GM21526 (cell line): ENCODE results near the gene PLD6.
"Not testable (repeated sequence)": the region's sequence is repeated elsewhere in the genome, so short reads cannot be mapped to it uniquely, and the experiment has no call there.

Experiments used
- ATAC-seq: cut with Tn5 transposase; IDR thresholded peaks from one replicate; pipeline ENCODE4 v1.9.1; 2021; ENCODE audit warnings: moderate library complexity; ENCODE audit not compliant: unreplicated experiment, low FRiP score

PLD6 gene

DNA sequence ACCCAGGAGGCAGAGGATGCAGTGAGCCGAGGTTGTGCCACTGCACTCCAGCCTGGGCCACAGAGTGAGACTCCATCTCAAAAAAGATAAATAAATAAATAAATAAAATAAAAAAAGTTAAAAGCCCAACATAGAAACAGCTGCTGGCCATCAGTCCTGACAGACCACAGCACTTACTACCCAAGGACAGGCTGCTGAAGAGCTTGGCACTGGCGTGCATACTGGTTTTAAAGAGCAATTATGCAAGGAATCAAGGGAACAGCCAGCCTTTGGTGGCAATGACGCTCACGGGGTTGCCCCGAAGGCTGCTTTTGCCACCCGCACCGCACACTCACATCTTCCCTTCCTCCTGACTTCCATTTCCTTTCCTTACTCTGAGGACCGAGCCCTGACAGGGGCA lies 4.2 kb downstream of the PLD6 start:
- no peak for ATAC-seq

DNA sequence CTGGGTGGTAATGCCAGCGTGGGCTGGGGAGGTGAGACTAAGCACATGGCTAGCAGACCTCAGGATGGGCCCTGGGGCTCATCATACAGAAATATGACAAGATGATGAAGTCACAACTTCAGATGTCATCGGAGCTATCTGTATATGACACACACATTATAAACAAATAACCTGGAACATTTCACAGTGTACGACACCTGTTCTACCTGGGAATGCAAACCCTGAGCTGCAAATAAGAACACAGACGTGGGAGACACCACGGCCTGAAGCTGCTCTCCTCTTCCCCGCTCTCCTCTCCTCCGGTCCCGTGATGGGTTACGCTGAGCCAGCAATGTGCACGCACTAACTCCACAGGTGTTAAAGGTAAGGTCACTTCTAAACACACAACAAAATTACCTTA lies 4.9 kb downstream of the PLD6 start:
- ATAC-seq, result no peak

DNA sequence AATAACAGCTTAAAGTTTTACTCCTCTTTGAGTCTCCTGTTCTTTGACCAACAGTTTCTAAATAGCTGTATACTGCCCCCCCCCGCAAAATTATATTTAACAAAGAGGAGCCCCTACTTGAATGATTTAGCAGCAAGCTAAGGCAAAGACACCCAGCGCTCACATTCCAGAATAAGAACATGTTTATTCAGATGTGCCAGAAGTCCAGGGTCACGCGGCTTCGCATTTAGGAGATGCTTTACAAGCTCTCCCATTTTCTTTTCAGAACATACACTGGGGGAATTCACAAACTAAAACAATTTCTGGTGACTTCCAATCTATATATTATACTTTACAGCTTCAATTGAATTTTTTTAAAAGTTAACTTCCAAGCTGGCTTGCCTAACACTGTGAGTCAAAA lies 5.3 kb downstream of the PLD6 start:
- no peak for ATAC-seq

DNA sequence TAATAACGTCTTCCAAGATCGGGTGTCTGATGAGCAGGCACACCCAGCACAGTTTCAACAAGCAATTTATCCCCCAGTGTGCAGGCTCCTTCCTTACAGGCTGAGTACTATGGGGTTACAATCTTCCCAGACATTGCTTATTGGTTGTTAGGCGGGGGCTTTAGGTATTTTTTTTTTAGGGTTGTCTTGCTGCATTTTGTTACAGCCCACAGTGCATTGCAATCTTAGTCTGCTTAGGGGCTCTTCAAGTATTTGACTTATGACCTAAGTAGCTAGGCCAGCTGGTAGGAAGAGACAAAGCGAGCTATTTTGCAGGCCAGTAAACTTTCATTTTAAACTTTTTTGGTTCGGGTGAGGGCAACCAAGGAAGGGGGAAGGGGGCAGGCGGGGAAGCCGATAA lies 5.8 kb downstream of the PLD6 start:
- no peak for ATAC-seq

DNA sequence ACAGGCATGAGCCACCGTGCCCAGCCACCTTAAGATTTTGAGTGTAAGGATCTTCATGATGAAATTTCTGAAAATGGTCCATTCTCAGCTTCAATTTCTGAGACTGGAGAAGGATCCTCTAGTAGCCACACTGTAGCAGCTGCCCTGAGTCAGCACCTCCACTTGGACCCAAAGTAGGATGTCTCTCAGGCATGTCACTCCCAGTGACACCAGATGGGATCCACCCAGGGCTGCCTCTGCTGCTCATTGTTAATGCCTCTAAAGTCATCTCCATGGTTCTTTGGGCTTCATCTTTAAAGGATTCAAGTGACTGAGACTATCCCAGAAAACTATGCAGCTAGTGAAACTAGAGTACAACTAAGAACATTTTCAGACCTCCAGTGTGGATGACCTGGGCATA lies 7.9 kb downstream of the PLD6 start:
- ATAC-seq, result no peak

DNA sequence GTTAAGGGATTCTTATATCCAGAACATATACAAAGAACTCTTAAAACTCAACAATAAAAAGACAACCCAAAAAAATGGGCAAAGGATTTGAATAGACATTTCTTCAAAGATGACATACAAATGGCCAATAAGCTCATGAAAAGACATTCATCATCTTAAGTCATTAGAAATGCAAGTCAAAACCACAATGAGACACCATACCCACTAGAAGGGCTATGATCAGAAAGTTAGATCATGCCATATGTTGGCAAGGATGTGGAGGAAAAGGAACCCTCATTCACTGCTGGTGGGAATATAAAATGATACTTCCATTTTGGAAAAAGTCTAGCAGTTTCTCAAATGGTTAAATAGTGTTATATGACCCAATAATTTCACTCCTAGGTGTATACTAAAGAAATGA lies 9.4 kb downstream of the PLD6 start:
- ATAC-seq, result no peak

DNA sequence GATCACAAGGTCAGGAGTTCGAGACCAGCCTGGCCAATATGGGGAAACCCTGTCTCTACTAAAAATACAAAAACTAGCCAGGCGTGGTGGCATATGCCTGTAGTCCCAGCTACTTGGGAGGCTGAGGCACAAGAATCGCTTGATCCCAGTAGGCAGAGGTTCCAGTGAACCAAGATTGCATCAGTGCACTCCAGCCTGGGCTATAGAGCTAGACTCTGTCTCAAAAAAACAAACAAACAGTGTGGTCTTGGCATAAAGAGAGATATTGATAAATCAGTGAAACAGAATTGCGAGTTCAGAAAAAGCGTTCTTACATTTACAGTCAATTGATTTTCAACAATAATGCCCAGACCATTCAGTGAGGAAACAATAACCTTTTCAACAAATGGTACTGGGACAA lies 10.7 kb downstream of the PLD6 start:
- not testable (repeated sequence) for ATAC-seq

DNA sequence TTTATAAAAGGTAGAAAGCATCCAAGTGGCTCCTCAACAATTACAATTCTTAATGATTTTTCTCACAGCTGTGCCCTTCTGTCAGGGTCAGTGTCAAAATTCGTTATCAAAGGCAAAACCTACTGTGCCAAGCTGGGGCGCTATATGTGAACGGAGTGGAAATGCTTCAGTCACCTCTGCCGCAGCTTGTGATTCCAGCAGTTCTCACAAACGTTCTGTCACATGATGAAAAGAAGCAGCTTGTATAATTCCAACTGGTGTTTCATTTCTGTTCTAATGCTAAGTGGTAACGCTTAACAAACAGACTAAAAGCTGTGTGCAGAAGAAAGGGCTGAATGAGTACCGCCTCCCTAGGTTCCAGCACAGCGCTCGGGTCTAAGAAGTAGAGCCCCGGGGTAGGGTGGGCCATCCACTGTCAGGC lies 14.2 kb downstream of the PLD6 start:
- no peak for ATAC-seq

DNA sequence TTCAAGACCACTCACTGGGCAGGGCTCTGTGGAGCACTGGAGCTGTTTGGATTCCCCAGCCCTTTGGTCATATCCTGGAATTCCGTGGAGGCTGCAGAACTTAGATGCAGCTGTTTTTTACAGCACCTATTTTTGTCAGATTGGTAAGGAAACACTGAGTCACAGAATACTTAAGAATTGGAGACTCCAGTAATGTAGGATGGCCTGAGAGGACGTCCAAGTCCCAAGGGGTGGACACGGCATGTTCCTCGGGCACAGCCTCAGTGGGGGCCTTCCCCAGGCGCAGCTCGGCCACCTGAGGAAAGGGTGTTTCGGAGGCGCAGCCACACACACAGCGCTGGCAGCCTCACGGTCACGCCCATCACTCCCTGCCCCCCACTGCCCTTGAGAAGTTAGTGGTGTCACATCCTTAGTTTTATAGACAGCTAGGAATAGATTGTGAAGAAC lies 14.8 kb downstream of the PLD6 start:
- ATAC-seq, result no peak

DNA sequence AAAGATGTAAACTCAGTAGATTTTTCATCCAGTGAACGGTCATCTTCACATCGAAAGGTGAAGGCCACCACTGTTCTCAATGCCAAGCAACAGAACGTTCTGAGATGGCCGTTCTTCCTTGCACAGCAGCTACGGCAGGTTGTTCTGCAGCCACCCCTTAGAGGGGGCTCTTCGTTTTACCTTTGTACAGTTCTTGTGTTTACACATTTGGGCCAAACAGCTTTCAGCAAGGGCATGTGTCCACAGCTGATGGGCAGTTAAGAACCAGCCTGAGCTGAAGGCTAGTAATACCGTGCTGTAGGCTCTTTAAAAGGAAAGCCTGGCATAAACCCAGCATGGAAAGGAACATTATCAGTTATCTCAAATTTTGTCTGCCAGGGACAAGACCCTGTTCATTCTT lies 15.9 kb downstream of the PLD6 start:
- no peak for ATAC-seq

DNA sequence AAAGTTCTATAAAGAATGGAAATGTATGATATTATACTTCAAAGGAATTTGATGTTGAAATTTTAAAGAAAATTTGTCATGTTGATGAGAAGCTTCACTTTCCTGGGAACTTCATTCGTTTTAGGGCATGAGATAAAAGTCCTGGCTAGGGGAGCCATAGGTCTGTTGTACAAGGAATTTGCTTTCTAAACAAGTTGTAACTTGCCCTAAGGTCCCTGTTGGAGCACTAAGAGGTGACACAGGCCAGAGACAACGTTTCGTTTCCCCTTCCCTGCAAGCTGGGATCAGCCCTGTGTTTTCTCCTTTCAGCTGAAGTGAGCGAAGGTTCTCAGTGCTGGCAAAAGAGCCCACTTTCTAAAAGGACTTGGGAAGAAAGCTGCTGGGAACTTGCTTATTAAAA lies 16.6 kb downstream of the PLD6 start:
- ATAC-seq, result no peak

DNA sequence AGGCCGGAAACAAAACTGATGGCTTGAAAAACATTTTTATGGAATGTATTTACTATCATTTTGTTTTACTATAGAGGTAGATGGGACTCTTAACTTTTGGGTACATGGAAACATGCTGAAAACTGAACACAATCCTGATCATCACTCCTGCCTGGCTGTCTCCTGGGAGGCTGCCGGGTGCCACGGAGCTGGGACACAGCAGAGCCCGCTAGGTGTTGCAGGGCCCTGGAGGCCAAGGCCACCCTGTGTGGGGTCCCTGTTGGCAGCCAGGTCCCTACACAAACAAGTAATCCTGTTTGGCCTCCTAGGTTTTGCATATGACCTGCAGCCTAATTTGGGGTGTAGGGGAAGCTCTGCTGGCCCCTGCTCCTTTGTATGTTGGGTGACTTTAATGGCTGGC lies 17.5 kb downstream of the PLD6 start:
- no peak for ATAC-seq

DNA sequence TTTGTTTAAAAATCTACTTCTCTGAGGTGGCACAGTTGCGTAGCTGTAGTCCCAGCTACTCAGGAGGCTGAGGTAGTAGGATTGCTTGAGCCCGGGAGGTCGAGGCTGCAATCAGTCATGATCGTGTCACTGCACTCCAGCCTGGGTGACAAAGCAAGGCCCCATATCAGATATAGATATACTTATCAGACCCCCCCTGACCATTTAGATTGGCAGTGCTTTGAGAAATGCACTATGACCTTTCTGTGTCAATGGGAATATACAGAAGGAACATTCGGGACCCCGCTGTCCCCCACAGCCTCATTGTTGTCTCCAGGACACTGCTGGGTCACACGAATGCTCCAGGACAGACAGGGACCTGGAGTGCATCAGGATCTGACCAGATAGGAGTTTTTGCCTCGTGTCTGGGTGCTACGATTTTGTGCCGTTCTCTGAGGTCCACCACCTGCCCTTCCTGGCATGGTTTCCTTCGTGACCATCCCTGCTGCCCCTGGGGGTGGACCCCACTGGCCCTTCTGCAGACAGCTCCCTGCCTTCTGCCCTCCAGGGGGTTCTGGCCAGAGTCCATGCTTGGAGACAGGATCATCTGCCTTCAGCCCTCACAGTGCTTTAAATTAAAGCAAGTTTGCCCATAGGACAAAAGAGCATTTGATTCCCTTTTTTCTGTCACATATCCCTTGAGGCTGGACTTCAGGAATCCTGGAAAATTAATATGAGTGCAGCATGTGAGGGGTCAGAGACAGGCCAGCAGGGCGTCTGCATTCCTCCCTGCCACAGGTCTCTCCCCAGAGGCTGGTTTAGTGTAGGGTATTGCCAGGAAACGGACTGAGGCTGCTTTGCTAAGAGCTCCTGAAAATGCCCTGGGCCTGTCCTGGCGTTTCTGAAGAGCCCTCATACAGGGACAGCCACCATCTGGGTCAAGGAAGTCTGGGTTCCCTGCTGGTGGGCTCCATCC lies 19.3 kb downstream of the PLD6 start:
- ATAC-seq, result no peak

DNA sequence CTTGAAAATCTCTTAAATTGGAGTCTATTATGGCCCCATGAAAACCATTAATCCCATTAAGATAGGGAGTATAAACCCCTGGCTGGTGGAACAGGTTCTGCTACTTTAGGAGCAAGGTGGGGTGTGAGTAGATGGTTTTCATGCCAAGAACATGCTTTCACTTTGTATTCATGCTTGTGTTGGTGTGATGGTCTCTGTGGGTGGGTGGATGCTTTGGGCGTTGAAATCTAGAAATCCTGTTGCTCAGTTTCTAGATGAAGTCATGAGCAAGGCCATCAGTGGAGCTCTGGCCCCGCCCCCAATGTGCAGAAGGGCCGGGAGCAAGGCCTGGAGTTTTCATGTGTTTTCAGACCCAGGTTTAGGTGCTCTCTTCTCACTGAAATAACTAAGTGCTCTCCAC lies 20.1 kb downstream of the PLD6 start:
- ATAC-seq, result no peak

DNA sequence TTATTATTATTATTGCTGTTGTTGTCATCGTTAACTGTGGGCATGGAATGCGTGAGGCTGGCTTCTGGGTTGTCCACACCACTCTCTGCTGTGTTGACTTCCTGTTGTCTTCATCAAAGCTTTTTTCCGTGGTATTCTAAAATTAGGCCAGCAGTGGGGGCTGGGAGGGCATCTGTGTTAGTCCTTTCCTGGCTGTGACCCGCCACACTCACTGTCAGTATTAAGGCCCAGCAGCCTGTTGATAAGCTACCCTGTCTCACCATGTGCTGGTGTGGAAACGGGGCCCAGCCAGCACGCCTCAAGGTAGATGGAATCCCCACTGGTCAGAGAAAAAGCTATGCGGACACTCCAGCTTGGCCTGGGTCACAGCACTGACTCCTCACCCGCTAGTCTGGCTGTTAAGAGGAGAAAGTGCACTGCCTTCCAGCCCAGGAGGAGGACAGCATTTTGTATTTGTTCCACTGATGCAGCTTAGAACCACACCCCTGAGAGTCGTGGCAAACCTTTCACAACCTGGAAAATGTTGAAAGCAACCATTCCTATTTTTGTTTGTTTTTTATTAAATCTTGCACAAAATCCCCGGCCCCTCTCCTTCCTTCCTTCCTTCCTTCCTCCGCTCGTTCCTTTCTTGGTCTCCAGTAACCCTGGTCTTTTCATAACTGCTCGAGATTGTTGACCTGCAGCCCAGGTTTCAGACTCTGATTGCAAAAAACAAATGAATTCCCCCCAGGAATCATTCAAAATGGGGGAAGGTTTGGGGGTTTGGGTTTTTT lies 21.0 kb downstream of the PLD6 start:
- not testable (repeated sequence) for ATAC-seq

DNA sequence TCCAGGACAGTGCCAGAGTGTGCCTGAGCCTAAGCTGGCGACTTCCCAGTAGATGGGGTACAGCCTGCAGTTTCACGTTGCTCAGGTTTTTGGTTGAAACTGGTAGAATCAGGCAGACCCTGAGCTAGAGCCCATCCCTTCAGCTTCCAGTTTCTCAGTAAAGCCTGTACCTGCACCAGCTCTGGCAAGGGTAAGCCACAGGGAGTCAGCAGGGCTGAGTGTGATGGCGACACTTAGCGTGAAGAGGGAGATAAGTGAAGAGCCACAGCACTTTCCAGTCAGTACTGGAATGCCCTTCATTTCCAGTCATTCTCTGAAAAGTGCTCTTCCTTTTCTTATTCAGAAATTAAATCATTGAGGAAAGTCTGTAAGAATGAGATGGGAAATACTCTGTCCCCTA lies 22.4 kb downstream of the PLD6 start:
- ATAC-seq, result no peak

DNA sequence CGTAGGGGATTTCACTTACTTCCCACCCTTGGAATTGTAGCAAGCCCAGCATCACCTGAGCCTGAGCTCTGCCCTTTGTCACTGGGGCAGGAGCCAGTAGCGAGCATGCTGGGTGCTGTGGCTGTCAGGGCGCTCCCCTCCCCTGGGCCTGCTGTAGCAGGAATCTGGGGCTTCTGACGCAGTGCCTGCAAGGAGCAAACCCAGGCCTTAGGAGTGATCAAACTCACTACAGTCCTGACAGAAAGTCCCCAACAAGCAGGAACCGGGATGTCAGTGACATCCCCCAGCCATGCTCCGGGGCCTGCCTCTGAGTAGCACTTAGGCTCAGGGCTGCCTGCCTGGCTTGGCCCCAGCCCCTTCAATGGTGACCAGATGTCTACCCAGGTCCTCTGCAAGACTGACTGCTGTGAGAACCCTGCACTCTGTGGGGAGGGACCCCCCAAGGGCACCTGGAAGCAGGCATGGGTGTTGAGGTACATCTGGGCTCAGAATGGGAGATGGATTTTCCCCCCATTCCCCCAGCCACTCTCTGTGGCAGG lies 23.5 kb downstream of the PLD6 start:
- ATAC-seq, result no peak

DNA sequence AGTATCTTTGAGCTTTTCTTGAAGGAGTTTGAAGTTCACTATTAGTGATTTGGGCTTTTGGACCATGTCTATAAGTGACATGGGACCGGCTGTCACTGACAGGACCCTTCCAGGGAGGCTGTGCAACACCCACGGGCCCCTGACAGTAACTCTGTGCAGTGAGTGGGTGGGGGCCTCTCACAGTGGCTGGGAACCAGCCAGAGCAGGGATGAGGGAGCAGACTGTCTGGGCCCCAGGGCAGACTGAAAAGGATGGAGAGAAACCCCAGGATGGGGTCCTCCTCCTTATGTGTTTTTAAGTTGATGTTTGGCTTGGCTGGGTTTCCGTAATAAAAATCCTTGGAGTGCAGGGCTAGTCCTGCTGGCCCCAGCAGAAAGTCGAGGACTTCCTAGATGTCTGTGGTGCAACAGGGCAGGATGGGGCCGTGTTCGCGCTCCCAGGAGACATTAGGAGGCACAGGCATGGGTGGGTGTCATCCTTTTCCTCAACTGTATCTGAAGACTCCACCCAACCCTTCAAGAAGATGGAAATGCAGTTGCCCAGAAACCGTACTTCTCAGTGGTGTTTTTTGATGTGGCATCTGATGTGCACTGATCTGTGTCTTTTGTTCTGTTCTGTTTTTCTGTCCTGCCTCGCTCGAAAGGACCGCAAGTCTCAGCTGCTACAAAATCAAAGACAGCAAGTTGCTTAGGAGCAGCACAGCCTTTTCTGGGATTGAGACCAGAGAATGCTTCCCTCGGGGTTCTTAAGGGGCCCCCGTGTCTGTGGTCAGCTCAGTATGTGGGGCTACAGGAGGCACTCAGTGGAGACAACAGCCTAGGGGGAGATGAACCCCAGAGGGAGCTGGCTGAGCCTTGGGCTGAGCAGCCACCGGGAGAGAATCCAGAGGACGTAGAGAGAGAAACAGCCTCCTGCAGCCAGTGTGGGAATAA lies 24.2 kb downstream of the PLD6 start:
- ATAC-seq, result no peak

DNA sequence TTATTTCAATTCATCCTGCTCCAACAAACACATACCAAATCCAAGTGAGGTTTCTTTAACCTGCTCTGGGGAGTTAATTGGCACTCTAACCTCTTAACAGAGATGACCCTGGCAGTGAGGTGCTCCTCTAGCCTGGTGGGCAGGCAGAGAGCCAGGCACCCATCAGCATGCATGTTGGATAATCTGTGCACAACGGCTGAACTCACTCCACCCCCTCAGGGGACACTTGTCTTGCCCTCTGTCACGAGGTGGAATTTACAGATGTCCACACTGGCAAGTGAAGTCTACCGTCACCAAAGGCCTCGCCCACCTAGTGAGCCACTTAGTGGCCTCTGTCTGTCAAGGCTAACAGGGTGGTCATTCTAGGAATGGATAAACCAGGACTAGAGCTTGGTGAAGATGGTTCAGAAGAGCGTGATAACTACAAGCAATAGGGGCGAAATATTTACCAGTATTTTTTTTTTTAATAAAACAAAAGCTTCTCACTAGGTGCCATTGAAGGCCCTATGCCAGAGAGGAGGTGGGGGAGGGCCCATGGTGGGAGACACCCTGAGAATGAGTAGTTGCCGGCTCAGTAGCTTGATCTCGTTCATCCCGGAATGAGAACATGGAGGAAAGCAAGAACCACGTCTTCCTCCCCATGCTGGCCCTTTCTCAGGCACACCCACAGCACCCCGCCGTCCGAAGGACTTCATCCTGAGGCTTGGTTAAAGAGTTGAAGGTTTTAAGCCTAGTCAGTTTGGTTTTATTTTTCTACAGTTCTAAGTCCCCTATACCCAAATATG lies 25.2 kb downstream of the PLD6 start:
- ATAC-seq, result no peak
